Endothelial cell of umbilical vein (primary cell): Measurements from ENCODE around the gene GNAL. TPM values are rescaled to one million over a fixed set of nuclear protein-coding genes. Genes with fewer than 3 reads are reported as not detected.

Experiments
- BruUV-seq: library from RNA; stranded (reverse); fragments of 400-500 nt; replicated peaks from 2 replicates; lab custom pipeline; 2021; lab: Mats Ljungman, UMichigan
- CTCF ChIA-PET: fragments of 300-600, 350-600 bp; sonication (Branson Sonifier 250); formaldehyde crosslinking; loops from one replicate; lab custom pipeline; 2021; ENCODE audit warnings: antibody characterized with exemption, inconsistent platforms; lab: Charles Lee
- POLR2A ChIA-PET: fragments of 300-600, 350-600 bp; sonication (Branson Sonifier 250); formaldehyde crosslinking; loops from one replicate; lab custom pipeline; 2021; ENCODE audit warnings: antibody characterized with exemption, inconsistent platforms; lab: Charles Lee
- DNase-seq: peaks from one replicate; pipeline ENCODE4 v3.0.0-alpha.2; 2011; ENCODE audit warnings: low read depth, low spot score
- FAIRE-seq: peaks from 2 replicates; lab custom pipeline; 2011; peaks lifted over from hg19 to GRCh38; lab: Jason Lieb, UNC
- H2AFZ ChIP-seq: 2 replicates; pipeline ENCODE4 v1.6.0; 2012; ENCODE audit warnings: low read depth, low read length, control low read depth, inconsistent platforms
- H3K27ac ChIP-seq: 2 replicates; pipeline ENCODE4 v1.5.1; 2011; ENCODE audit warnings: low read depth, mild to moderate bottlenecking, control low read depth, low read length, moderate library complexity; ENCODE audit not compliant: insufficient read depth
- H3K27me3 ChIP-seq, 2 experiments: 2 replicates each; pipeline versions ENCODE4 v1.6.0 to v1.6.1; 2011; ENCODE audit warnings: low read length in 2 of 2, mixed read lengths in 1 of 2; ENCODE audit not compliant: control insufficient read depth in 2 of 2, insufficient read depth in 2 of 2
- H3K36me3 ChIP-seq, 2 experiments: 2 replicates in 1 of 2; 3 replicates in 1 of 2; pipeline ENCODE4 v1.5.1; 2011; ENCODE audit warnings: low read length in 2 of 2, mild to moderate bottlenecking in 1 of 2, moderate library complexity in 1 of 2; ENCODE audit not compliant: control insufficient read depth in 2 of 2, insufficient read depth in 2 of 2; ENCODE audit errors: extremely low read depth in 1 of 2
- H3K4me1 ChIP-seq: 3 replicates; pipeline ENCODE4 v1.5.1; 2011; ENCODE audit warnings: mild to moderate bottlenecking, low read length; ENCODE audit not compliant: control insufficient read depth, insufficient read depth; ENCODE audit errors: extremely low read depth
- H3K4me2 ChIP-seq: 2 replicates; pipeline ENCODE4 v1.6.1; 2011; ENCODE audit warnings: low read length, control low read depth, mixed read lengths; ENCODE audit not compliant: insufficient read depth
- H3K4me3 ChIP-seq, 3 experiments: fragments of 200-600 bp in 1 of 3; sonication (generic), shearing (Covaris generic) in 1 of 3; replicated peaks in 1 of 3; 2 replicates each; pipeline ENCODE4 v1.5.1; 2011 to 2016; ENCODE audit warnings: control low read depth in 3 of 3, low read length in 3 of 3, mild to moderate bottlenecking in 2 of 3, inconsistent platforms in 1 of 3, low read depth in 1 of 3, moderate library complexity in 1 of 3; ENCODE audit not compliant: insufficient read depth in 1 of 3
- H3K79me2 ChIP-seq: 2 replicates; pipeline ENCODE4 v1.6.0; 2012; ENCODE audit warnings: low read length, inconsistent platforms; ENCODE audit not compliant: control insufficient read depth, insufficient read depth
- H3K9ac ChIP-seq: replicated peaks from 2 replicates; pipeline ENCODE3; 2011; ENCODE audit warnings: low read length, control low read depth; ENCODE audit not compliant: insufficient read depth; ENCODE audit errors: extremely low read depth
- H3K9me1 ChIP-seq: replicated peaks from 3 replicates; pipeline ENCODE4 v1.6.0; 2011; ENCODE audit warnings: mild to moderate bottlenecking, low read length; ENCODE audit not compliant: control insufficient read depth, insufficient read depth; ENCODE audit errors: extremely low read depth
- H3K9me3 ChIP-seq: replicated peaks from 2 replicates; pipeline ENCODE4 v1.5.1; 2012; ENCODE audit warnings: low read length, inconsistent platforms; ENCODE audit not compliant: control insufficient read depth, insufficient read depth
- H4K20me1 ChIP-seq: replicated peaks from 2 replicates; pipeline ENCODE3; 2011; ENCODE audit warnings: mild to moderate bottlenecking, low read length; ENCODE audit not compliant: control insufficient read depth, insufficient read depth; ENCODE audit errors: extremely low read depth
- CTCF ChIP-seq, 2 donors: IDR thresholded peaks; 1 replicate in 1 of 2; 2 replicates in 1 of 2; pipeline ENCODE4 v1.5.1; 2011; ENCODE audit warnings: low read length in 2 of 2, mild to moderate bottlenecking in 2 of 2, moderate library complexity in 2 of 2, control low read depth in 1 of 2, inconsistent platforms in 1 of 2, low read depth in 1 of 2; ENCODE audit not compliant: insufficient read depth in 1 of 2; ENCODE audit errors: extremely low read depth in 1 of 2
- EZH2 ChIP-seq: IDR thresholded peaks from 2 replicates; pipeline ENCODE4 v1.6.1; 2012; ENCODE audit warnings: borderline replicate concordance, low read depth, mild to moderate bottlenecking, moderate library complexity, low read length, inconsistent platforms; ENCODE audit not compliant: severe bottlenecking
- FOS ChIP-seq: IDR thresholded peaks from 2 replicates; pipeline ENCODE4 v1.6.1; 2011; ENCODE audit warnings: mild to moderate bottlenecking, low read length, moderate library complexity, borderline replicate concordance; ENCODE audit not compliant: insufficient read depth
- GATA2 ChIP-seq: IDR thresholded peaks from 2 replicates; pipeline ENCODE4 v1.7.0; 2011; ENCODE audit warnings: low read depth, mild to moderate bottlenecking, moderate library complexity, mixed read lengths, low read length; ENCODE audit not compliant: insufficient read length, insufficient read depth
- JUN ChIP-seq: IDR thresholded peaks from 2 replicates; pipeline ENCODE4 v1.6.1; 2011; ENCODE audit warnings: borderline replicate concordance, low read depth; ENCODE audit not compliant: insufficient read length, insufficient read depth
- MYC ChIP-seq: IDR thresholded peaks from one replicate; pipeline ENCODE4 v1.6.1; 2011; ENCODE audit warnings: mild to moderate bottlenecking, low read depth, low read length
- POLR2A ChIP-seq: IDR thresholded peaks from 2 replicates; pipeline ENCODE4 v1.6.1; 2012; ENCODE audit warnings: low read depth, mild to moderate bottlenecking, control low read depth, low read length
- POLR2AphosphoS5 ChIP-seq: IDR thresholded peaks from 2 replicates; pipeline ENCODE4 v1.6.1; 2012; ENCODE audit warnings: low read depth, mild to moderate bottlenecking, control low read depth, low read length, moderate library complexity; ENCODE audit not compliant: insufficient read depth
- dilution Hi-C: fragments of 300-500 bp; cut with MboI; formaldehyde crosslinking; loops from one replicate; pipeline ENCODE4 v1.15.0; 2019; ENCODE audit warnings: low sequenced_read_pairs; ENCODE audit not compliant: extremely low pct_ligation_motif_present
- intact Hi-C: fragments of 100-400 bp; cut with micrococcal nuclease; formaldehyde crosslinking; loops from one replicate; pipeline ENCODE4 v1.10.0; 2022
- polyA plus RNA-seq, 4 experiments: library from polyadenylated mRNA; depleted of rRNA in 3 of 4; stranded (reverse) in 3 of 4; unstranded in 1 of 4; fragments of >200 nt; gene quantifications; 2 replicates each; pipeline versions ENCODE4 v1.2.1 to v1.2.3, GENCODE V29; 2011 to 2012; ENCODE audit warnings: missing spikeins in 1 of 4
- total RNA-seq: library from RNA; stranded (reverse); gene quantifications from 2 replicates; pipeline ENCODE4 v1.2.3, GENCODE V29; 2021
- TF ChIP-seq, protein P1 (sequence below): IDR thresholded peaks from 2 replicates; pipeline ENCODE4 v1.6.1; 2011; ENCODE audit not compliant: insufficient read depth, insufficient read length

The GNAL gene
- total and polyA plus RNA-seq, 2 donors (not counting 3 experiments of a cell fraction or from before 2014, with no cell fraction given): 0.07 to 0.73 TPM

- peaks cover 21% of the 10 kb centered on the region for H3K79me2 ChIP-seq
- H3K9ac ChIP-seq: peak overlapping the region; percentile 97
- dilution Hi-C loops (no loop called here), intact Hi-C loops (loop anchor here (5.0 to 10.0 kb wide), 3 partner anchors 115 to 187 kb away; no protein-coding TSS in a partner anchor)
- H4K20me1 ChIP-seq: no peaks in the 10 kb centered on the region
- ChIA-PET CTCF (interaction anchor here (1.4 to 2.1 kb wide), 2 partner anchors 23 to 117 kb away, joined by 3 to 8 read pairs; no protein-coding TSS in a partner anchor), POLR2A (interaction anchor here (0.6 kb wide), 1 partner anchor 161 kb away, joined by 6 read pairs; the partner anchor contains the start of gene GNAL)
- BruUV-seq: no TSS peak
- H3K27ac ChIP-seq: peak overlapping the region; percentile 32
- no peak for TF ChIP-seq MYC
- TF ChIP-seq, protein P1, sequence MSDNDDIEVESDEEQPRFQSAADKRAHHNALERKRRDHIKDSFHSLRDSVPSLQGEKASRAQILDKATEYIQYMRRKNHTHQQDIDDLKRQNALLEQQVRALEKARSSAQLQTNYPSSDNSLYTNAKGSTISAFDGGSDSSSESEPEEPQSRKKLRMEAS: no peak
- no peak for TF ChIP-seq POLR2AphosphoS5
- TF ChIP-seq EZH2: no peak
- no peak for TF ChIP-seq CTCF (IDR thresholded peaks at IDR 0.05; ENCODE audit: extremely low read depth in 1 of 2, insufficient read depth in 1 of 2, low read depth in 1 of 2, low read length in 2 of 2)
- no peak for TF ChIP-seq POLR2A
- no peak for TF ChIP-seq FOS
- TF ChIP-seq JUN: no peak
- no peak for TF ChIP-seq GATA2
- DNase-seq (peak; percentile 43), FAIRE-seq (no peak)
- H3K4me1 ChIP-seq: peaks cover 21% of the 10 kb centered on the region
- H3K4me3 ChIP-seq: peak overlapping the region; percentile 19 to 94 (median 86)
- peaks cover 2 to 5% of the 10 kb centered on the region in 2 experiments for H3K27me3 ChIP-seq
- H3K9me1 ChIP-seq: no peaks in the 10 kb centered on the region
- H2AFZ ChIP-seq: peak overlapping the region; percentile 91
- H3K36me3 ChIP-seq: no peaks in the 10 kb centered on the region
- H3K4me2 ChIP-seq: peak overlapping the region; percentile 91
- no peaks in the 10 kb centered on the region for H3K9me3 ChIP-seq
These were observed 161.0 kb downstream of the GNAL start for GRCh38 chr18:11849841-11850634.
